Left colon (tissue), 2 donors: ENCODE results near the gene EHMT1. TPM values are rescaled to one million over a fixed set of nuclear protein-coding genes. Genes with fewer than 3 reads are reported as not detected.
A peak's percentile ranks its signal among the peaks of the same experiment; 100 is the strongest.
"Not testable (repeated sequence)": the region's sequence is repeated elsewhere in the genome, so short reads cannot be mapped to it uniquely, and the experiment has no call there.

Source experiments
- ATAC-seq: fragments of 200-7000 bp; cut with Tn5 transposase; one replicate; pipeline ENCODE4 v1.9.1; 2020; ENCODE audit warnings: mild to moderate bottlenecking, moderate library complexity
- DNase-seq, 2 donors: peaks; one replicate each; pipeline ENCODE4 v3.0.0-alpha.2; 2020
- intact Hi-C, 2 donors: fragments of 100-400 bp; cut with DNase I in 1 of 2; cut with micrococcal nuclease in 1 of 2; formaldehyde crosslinking; loops; one replicate each; pipeline versions ENCODE4 v1.11.2 to v1.14.0; 2022; cut with DNase I, micrococcal nuclease
- total RNA-seq, 2 donors: library from RNA; stranded (reverse); fragmentation: NEBNext Ultra II Directional; extraction: Animal tissue kit (Norgen Biotek cat#: 25700); gene quantifications; one replicate each; pipeline ENCODE4 v1.2.1, GENCODE V29; 2021
- donor health status: DM: no; HTN: no; CAD: no.
- donor health status: DM: yes; HTN: yes; CAD: no.

Gene EHMT1
- total RNA-seq, 2 donors from 2014 or later: 72.2 to 98.4 TPM

DNA sequence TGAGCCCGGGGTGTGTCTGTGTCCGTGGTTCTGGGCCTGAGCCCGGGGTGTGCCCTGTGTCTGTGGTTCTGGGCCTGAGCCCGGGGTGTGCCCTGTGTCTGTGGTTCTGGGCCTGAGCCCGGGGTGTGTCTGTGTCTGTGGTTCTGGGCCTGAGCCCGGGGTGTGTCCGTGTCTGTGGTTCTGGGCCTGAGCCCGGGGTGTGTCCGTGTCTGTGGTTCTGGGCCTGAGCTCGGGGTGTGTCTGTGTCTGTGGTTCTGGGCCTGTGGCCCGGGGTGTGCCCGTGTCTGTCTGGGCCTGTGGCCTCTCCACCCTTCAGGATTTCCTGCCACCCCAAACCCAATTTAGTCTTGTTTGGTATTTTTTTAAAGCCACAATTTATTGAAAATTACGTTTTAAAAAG, 104.6 kb downstream of the EHMT1 start:
- ATAC-seq, intact Hi-C loops, DNase-seq: not testable (repeated sequence)

- intact Hi-C loops: no loop called here
- no peak for ATAC-seq
- no peak for DNase-seq
These were observed 105.1 kb downstream of the EHMT1 start for GRCh38 chr9:137723783-137724445.

- ATAC-seq (no peak), DNase-seq (no peak)
- intact Hi-C loops: no loop called here
These were observed 106.0 kb downstream of the EHMT1 start for GRCh38 chr9:137724818-137725240.

DNA sequence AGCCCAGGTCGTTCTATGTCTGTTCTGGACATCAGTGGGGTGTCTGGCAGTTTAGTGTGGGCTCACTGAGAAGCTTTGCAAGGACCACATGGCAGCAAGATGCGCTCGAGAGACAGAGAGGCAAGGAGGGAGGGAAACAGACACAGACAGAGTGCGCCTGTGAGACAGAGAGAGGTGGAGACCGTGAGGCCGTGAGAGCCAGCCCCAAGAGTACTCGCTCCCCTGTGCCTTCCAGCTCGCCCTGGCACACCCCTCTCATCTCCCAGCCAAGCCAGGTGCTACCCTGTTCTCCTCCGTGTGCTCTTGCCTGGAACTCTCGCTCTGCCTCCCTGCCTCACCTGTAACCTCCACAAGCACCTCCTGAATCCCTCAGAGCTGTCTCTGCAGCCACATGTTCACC, 106.8 kb downstream of the EHMT1 start:
- intact Hi-C loops: no loop called here
- ATAC-seq (no peak), DNase-seq (no peak)

- DNase-seq, intact Hi-C loops, ATAC-seq: not testable (repeated sequence)
These were observed 107.5 kb downstream of the EHMT1 start for GRCh38 chr9:137726336-137726735.

GRCh38 chr9:137726764-137727163, 108.0 kb downstream of the EHMT1 start:
- ATAC-seq: no peak
- intact Hi-C loops: no loop called here
- no peak for DNase-seq

- no peak for ATAC-seq
- DNase-seq: no peak
- intact Hi-C loops: no loop called here
These were observed 108.9 kb downstream of the EHMT1 start for GRCh38 chr9:137727716-137728115.

DNA sequence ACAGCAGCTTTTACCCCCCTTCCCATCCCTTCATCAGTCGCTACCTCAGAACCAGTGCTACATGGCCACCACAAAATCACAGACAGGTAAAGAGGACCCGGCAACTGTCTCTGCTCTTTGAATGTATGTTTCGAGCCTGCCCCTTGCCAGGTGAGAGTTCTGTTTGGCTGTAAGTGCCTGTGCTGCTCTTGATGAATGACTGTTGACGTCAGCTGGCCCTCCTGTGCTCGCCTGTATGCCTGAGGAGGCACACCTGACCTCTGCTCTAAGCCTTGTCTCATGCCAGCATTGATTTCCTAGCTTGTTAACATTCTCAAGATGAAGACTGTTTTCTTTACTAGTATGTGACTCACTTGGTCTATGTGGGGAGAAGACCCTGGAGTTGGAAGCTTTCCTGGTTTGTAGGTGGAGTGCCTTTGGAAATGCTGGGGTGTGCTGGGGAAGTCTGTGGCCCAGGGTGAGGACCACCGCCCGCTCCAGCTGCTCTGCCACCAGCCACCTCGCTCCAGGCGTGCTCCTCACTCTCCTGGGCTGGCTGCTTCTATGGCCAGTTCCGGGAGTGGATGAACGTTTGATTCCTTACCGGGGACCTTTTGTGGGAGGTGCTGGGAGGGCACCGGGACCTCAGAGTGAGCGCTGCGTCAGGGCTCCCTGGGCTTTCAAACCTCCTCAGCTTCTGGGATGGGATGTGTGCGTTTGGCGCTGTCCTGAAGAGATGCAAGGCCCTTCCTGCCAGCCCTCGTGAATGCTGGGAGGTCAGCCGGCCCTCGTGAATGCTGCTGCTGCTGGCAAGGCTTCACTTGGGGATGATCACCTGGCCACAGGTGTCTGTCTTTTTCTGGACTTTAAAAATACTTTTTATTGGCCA, 109.9 kb downstream of the EHMT1 start:
- DNase-seq (no peak), ATAC-seq (no peak)
- intact Hi-C loops: no loop called here

DNA sequence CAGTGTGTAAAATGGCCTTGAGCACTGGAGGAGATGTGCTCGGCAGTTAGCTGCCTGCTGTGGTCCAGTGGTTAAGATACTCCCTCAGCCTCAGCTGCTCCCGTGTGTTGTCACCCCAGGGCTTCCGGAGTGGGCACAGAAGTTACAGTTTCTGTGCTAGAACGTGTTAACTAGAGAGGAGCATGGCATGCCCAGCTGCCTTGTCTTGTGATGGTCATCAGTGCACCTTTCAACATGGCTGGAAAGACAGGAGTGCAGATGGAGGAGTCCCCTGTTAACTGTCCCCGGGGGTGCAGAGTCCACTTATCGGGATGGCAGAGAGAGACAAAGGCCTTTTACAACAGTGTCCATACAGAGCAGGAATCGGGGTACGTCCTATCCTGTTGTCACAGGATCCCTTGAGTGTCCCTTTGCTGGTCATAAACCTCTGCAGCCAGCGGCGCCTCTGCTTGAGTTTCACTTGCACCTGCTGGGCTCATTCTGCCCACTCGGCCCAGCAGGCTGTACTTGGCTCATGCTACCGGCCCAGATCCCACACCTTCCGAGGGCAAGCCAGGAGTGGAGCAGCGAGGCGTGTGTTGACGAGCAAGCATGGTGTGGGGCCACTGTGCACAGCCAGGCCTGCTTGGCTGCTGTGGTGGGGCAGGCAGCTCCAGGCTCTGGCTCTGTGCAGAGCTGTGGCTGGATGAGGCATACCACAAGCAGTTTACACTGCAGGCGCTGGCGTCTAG, 112.6 kb downstream of the EHMT1 start:
- intact Hi-C loops: no loop called here
- ATAC-seq (no peak), DNase-seq (no peak)

GRCh38 chr9:137731947-137732813, 113.4 kb downstream of the EHMT1 start:
- intact Hi-C loops: no loop called here
- DNase-seq (no peak), ATAC-seq (no peak)

DNA sequence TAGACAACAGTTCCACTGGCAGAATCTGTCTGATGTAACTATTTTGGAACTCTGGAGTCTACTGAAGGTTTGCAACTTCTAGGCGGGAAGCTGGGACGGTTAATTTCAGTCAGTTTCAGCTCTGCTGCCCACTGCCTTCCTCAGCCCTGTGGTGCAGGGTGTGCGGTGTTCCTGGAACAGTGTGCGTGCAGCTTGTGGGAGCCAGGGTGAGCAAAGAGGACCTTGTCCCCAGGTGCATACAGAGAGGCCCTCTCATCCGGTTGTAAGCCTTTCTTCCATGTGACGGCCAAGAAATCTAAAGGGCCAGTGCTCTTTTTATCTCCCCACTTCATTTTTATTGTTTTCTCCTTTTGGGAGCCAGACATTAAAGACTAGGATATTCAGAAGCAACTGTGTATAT, 114.6 kb downstream of the EHMT1 start:
- DNase-seq (no peak), ATAC-seq (no peak)
- intact Hi-C loops: no loop called here

DNA sequence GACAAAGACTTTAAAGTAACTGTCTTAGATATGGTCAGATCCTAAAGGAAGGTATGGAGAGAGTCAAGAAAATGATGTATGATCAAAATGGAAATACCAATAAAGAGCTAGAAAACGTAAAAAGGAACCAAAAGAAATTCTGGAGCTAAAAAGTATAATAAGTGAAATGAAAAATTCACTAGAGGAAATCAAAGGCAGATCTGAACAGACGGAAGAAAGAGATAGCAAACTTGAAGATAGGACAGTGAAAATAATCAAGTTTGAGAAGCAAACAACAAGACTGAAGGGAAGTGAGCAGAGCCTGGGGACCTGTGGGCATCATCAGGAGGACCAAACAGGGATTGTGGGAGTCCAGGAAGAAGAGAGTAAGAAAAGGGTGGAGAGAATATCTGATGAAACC, 115.4 kb downstream of the EHMT1 start:
- ATAC-seq (no peak), DNase-seq (no peak)
- intact Hi-C loops: no loop called here

DNA sequence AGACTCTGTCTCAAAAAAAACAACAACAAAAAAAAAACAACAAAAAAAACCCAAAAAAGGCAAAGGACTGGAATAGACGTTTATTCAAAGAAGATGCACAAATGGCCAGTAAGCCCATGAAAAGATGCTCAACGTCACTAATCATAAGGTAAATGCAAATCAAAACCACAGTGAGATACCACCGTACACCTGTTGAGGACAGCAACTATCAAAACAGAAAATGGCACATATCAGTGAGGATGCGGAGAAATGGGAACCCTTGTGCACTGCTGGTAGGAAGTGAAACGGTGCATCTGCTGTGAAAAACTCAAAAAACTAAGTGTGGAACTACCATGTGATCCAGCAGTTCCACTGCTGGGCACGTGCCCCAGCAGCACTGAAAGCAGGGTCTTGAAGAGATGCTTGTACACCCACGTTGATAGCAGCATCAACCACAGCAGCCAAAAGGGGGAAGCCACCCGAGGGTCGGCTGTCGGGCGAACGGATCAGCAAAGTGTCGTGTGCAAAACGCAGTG, 119.4 kb downstream of the EHMT1 start:
- intact Hi-C loops: not testable (repeated sequence)

GRCh38 chr9:137738703-137739102, 119.9 kb downstream of the EHMT1 start:
- DNase-seq: no peak
- ATAC-seq: no peak
- intact Hi-C loops: no loop called here

More for the DNA sequence above, 119.4 kb downstream of the EHMT1 start:
- DNase-seq, ATAC-seq: not testable (repeated sequence)

DNA sequence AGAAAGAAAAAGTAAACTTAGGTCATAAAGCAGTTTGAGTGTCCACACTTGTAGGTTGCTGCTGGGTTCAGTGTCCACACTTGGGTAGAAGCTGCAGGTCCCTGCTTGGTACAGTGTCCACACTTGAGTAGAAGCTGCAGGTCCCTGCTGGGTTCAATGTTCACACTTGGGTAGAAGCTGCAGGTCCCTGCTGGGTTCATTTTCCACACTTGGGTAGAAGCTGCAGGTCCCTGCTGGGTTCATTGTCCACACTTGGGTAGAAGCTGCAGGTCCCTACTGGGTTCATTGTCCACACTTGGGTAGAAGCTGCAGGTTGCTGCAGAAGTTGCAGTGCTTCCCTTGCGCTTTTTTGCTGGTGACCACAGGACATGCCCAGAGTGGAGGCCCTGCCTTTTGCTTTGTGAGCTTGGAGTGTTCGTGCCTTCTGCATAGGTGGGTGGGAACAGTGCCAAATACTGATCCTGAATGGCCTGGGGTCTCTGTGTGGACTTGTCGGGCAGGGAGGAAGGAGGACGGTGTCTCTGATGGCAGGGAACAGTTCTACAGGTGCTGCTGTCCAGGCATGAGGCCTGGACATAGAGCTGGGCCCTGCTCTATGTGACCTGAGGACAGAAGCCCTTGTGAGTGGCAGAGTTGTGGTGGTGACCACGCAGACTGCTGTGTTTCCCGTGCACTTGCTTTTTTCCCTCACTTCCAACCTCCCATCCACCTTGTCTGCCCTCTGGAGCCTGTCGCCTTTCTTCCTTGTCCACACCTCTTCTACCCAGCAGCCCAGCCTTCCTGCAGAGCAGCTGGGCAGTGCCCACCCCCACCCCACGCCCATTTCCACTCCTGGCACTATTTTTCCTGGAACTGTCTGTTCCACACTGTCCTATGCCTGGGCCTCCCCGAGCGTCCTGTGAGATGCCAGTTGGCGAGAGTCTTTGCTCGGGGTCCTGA, 120.8 kb downstream of the EHMT1 start:
- ATAC-seq (peak; percentile 72), DNase-seq (no peak)
- intact Hi-C loops: no loop called here

GRCh38 chr9:137740312-137740711, 121.5 kb downstream of the EHMT1 start:
- ATAC-seq (no peak), DNase-seq (no peak)
- intact Hi-C loops: no loop called here

GRCh38 chr9:137741330-137741729, 122.5 kb downstream of the EHMT1 start:
- ATAC-seq (no peak), DNase-seq (no peak)
- intact Hi-C loops: no loop called here
